ENCODE measurements around the gene TBC1D5.

GRCh38 chr3:17132286-17133115, 609.9 kb downstream of the TBC1D5 start:
- TF ChIP-seq CTCF (IDR thresholded peaks at IDR 0.05): no peak
- TF ChIP-seq EZH2 (IDR thresholded peaks at IDR 0.05): no peak
- TF ChIP-seq EZH2phosphoT487 (IDR thresholded peaks at IDR 0.05): no peak

All from neural progenitor cell (in vitro differentiated cells).